SK-N-SH (cell line): ENCODE results near the gene GPAT2. TPM values are rescaled to one million over a fixed set of nuclear protein-coding genes. Genes with fewer than 3 reads are reported as not detected.

ENCODE experiments used
- CTCF ChIA-PET: fragments of 300-600, 350-600 bp; formaldehyde crosslinking; extraction: SDS; loops from one replicate; lab custom pipeline; 2021; lab: Yijun Ruan, JAX
- POLR2A ChIA-PET: fragments of 350-600 bp; sonication (Branson Sonifier 250); formaldehyde crosslinking; extraction: SDS; loops from one replicate; lab custom pipeline; 2020; ENCODE audit warnings: antibody characterized with exemption, inconsistent platforms; lab: Yijun Ruan, JAX
- DNase-seq: peaks from one replicate; pipeline ENCODE4 v3.0.0; 2012
- H2AFZ ChIP-seq: fragments of 200-600 bp; sonication (generic); 2 replicates; pipeline ENCODE4 v1.8.1; 2016; ENCODE audit warnings: antibody characterized with exemption, mild to moderate bottlenecking, low read depth
- H3F3A ChIP-seq: fragments of 200-600 bp; sonication (generic); replicated peaks from 2 replicates; pipeline ENCODE3; 2016; ENCODE audit warnings: antibody characterized with exemption, mild to moderate bottlenecking; ENCODE audit not compliant: insufficient read depth
- H3K27ac ChIP-seq, 2 experiments: fragments of 200-500 bp in 1 of 2; fragments of 200-600 bp in 1 of 2; sonication (Bioruptor generic) in 1 of 2; sonication (generic), shearing (Covaris generic) in 1 of 2; 2 replicates each; pipeline versions ENCODE4 v1.5.1 to v1.6.1; 2014 to 2016; ENCODE audit warnings: low read depth in 2 of 2, inconsistent platforms in 1 of 2, low read length in 1 of 2, mild to moderate bottlenecking in 1 of 2, mixed read lengths in 1 of 2
- H3K27me3 ChIP-seq: fragments of 200-600 bp; sonication (generic), shearing (Covaris generic); 2 replicates; pipeline ENCODE4 v1.6.1; 2016; ENCODE audit warnings: mixed run types; ENCODE audit not compliant: insufficient read depth
- H3K36me3 ChIP-seq, 2 experiments: fragments of 200-500 bp in 1 of 2; fragments of 200-600 bp in 1 of 2; sonication (Bioruptor generic) in 1 of 2; sonication (generic) in 1 of 2; replicated peaks in 1 of 2; 2 replicates each; pipeline versions ENCODE3 to v1.5.1; 2014 to 2016; ENCODE audit warnings: low read length in 1 of 2, mild to moderate bottlenecking in 1 of 2; ENCODE audit not compliant: insufficient read depth in 2 of 2, control insufficient read depth in 1 of 2
- H3K4me1 ChIP-seq, 2 experiments: fragments of 200-500 bp in 1 of 2; fragments of 200-600 bp in 1 of 2; sonication (Bioruptor generic) in 1 of 2; sonication (generic), shearing (Covaris generic) in 1 of 2; 2 replicates each; pipeline versions ENCODE4 v1.5.1 to v1.6.1; 2014 to 2016; ENCODE audit warnings: low read depth in 1 of 2, low read length in 1 of 2, mixed run types in 1 of 2; ENCODE audit not compliant: insufficient read depth in 2 of 2, control insufficient read depth in 1 of 2
- H3K4me2 ChIP-seq: fragments of 200-600 bp; sonication (generic), shearing (Covaris generic); 2 replicates; pipeline ENCODE4 v1.6.1; 2017; ENCODE audit warnings: mixed run types
- H3K4me3 ChIP-seq, 2 experiments: fragments of 200-500 bp in 1 of 2; fragments of 200-600 bp in 1 of 2; sonication (Bioruptor generic) in 1 of 2; sonication (generic), shearing (Covaris generic) in 1 of 2; 2 replicates each; pipeline versions ENCODE4 v1.5.1 to v1.8.1; 2014 to 2016; ENCODE audit warnings: low read depth in 2 of 2, inconsistent platforms in 1 of 2, low read length in 1 of 2, mild to moderate bottlenecking in 1 of 2, mixed read lengths in 1 of 2, moderate library complexity in 1 of 2
- H3K79me2 ChIP-seq: fragments of 200-600 bp; sonication (generic); 2 replicates; pipeline ENCODE4 v1.8.1; 2017; ENCODE audit warnings: mild to moderate bottlenecking; ENCODE audit not compliant: insufficient read depth
- H3K9ac ChIP-seq: fragments of 200-600 bp; sonication (generic); 2 replicates; pipeline ENCODE4 v1.6.1; 2017; ENCODE audit warnings: mixed run types
- H3K9me2 ChIP-seq: fragments of 200-600 bp; sonication (generic); 2 replicates; pipeline ENCODE4 v1.6.1; 2017; ENCODE audit warnings: mixed run types
- H3K9me3 ChIP-seq: fragments of 200-600 bp; sonication (generic); 2 replicates; pipeline ENCODE4 v1.6.1; 2017; ENCODE audit warnings: mixed run types, mild to moderate bottlenecking, moderate library complexity
- H4K20me1 ChIP-seq: fragments of 200-600 bp; sonication (generic); 2 replicates; pipeline ENCODE4 v1.6.1; 2017; ENCODE audit warnings: mild to moderate bottlenecking, mixed run types; ENCODE audit not compliant: insufficient read depth
- ELF1 ChIP-seq: IDR thresholded peaks from 2 replicates; pipeline ENCODE4 v1.4.0; 2012
- EP300 ChIP-seq, 2 experiments: IDR thresholded peaks; 2 replicates each; pipeline versions ENCODE4 v1.4.0 to v1.6.1; 2012; ENCODE audit warnings: borderline replicate concordance in 1 of 2, low read depth in 1 of 2, low read length in 1 of 2
- EZH2phosphoT487 ChIP-seq: fragments of 200-600 bp; sonication (generic); IDR thresholded peaks from 2 replicates; pipeline ENCODE4 v1.6.1; 2017; ENCODE audit warnings: low read depth, mixed run types, mild to moderate bottlenecking, antibody characterized with exemption, moderate library complexity, borderline replicate concordance
- FOXJ3 ChIP-seq: sonication (generic); formaldehyde crosslinking; IDR thresholded peaks from 2 replicates; pipeline ENCODE4 v1.5.1; 2020; ENCODE audit warnings: mild to moderate bottlenecking, missing genetic modification reagents
- FOXM1 ChIP-seq: IDR thresholded peaks from 2 replicates; pipeline ENCODE4 v1.4.0; 2012; ENCODE audit warnings: low read depth, mild to moderate bottlenecking
- GABPA ChIP-seq: IDR thresholded peaks from 2 replicates; pipeline ENCODE4 v1.4.0; 2012; ENCODE audit warnings: low read depth, mild to moderate bottlenecking
- GATA2 ChIP-seq: sonication (generic); formaldehyde crosslinking; IDR thresholded peaks from 2 replicates; pipeline ENCODE4 v1.5.0; 2020; ENCODE audit warnings: mild to moderate bottlenecking, missing genetic modification reagents
- IRF3 ChIP-seq: fragments of 150-350 bp; IDR thresholded peaks from 2 replicates; pipeline ENCODE4 v1.6.1; 2016; ENCODE audit warnings: mild to moderate bottlenecking, low read depth, low read length
- MEF2A ChIP-seq: IDR thresholded peaks from 2 replicates; pipeline ENCODE4 v1.4.0; 2012; ENCODE audit warnings: low read depth, borderline replicate concordance
- MXI1 ChIP-seq: IDR thresholded peaks from 2 replicates; pipeline ENCODE4 v1.6.1; 2012; ENCODE audit warnings: mild to moderate bottlenecking, low read depth, low read length, improper control_type of control experiment
- RAD21 ChIP-seq: IDR thresholded peaks from 2 replicates; pipeline ENCODE4 v1.6.1; 2012; ENCODE audit warnings: mild to moderate bottlenecking, low read length
- RFX5 ChIP-seq: IDR thresholded peaks from 2 replicates; pipeline ENCODE4 v1.6.1; 2012; ENCODE audit warnings: mild to moderate bottlenecking, improper control_type of control experiment, low read length
- RXRA ChIP-seq: IDR thresholded peaks from 2 replicates; pipeline ENCODE4 v1.4.0; 2012; ENCODE audit warnings: low read depth, mild to moderate bottlenecking, borderline replicate concordance
- SIN3A ChIP-seq: IDR thresholded peaks from 2 replicates; pipeline ENCODE4 v1.6.1; 2012; ENCODE audit warnings: low read depth, mild to moderate bottlenecking, low read length, moderate library complexity, borderline replicate concordance
- TCF12 ChIP-seq: IDR thresholded peaks from 2 replicates; pipeline ENCODE4 v1.4.0; 2012
- USF2 ChIP-seq: fragments of 150-350 bp; IDR thresholded peaks from 2 replicates; pipeline ENCODE4 v1.6.1; 2017; ENCODE audit warnings: antibody characterized with exemption, low read length, low read depth, borderline replicate concordance
- WGBS: methylation state at CpG from one replicate; pipeline ENCODE4 v1.1.6; 2017; ENCODE audit warnings: low lambda C conversion rate; 5-methylcytosine and 5-hydroxymethylcytosine counted together
- polyA plus RNA-seq, 3 experiments: library from polyadenylated mRNA; depleted of rRNA; stranded (reverse); fragments of >200 nt; gene quantifications; 2 replicates each; pipeline ENCODE4 v1.2.3, GENCODE V29; 2012
- TF ChIP-seq, protein P1 (sequence below): IDR thresholded peaks from 2 replicates; pipeline ENCODE4 v1.4.0; 2012; ENCODE audit warnings: low read depth
- TF ChIP-seq, protein P2 (sequence below): IDR thresholded peaks from 2 replicates; pipeline ENCODE4 v1.4.0; 2012; ENCODE audit warnings: low read depth, borderline replicate concordance
- TF ChIP-seq, protein P3 (sequence below): IDR thresholded peaks from 2 replicates; pipeline ENCODE4; 2012
- TF ChIP-seq, protein P4 (sequence below): IDR thresholded peaks from 2 replicates; pipeline ENCODE4 v1.4.0; 2012; ENCODE audit warnings: low read depth, borderline replicate concordance

Gene GPAT2
- polyA plus RNA-seq, 1 of the 3 experiments (the other 2 are of a cell fraction), result not detected

DNA sequence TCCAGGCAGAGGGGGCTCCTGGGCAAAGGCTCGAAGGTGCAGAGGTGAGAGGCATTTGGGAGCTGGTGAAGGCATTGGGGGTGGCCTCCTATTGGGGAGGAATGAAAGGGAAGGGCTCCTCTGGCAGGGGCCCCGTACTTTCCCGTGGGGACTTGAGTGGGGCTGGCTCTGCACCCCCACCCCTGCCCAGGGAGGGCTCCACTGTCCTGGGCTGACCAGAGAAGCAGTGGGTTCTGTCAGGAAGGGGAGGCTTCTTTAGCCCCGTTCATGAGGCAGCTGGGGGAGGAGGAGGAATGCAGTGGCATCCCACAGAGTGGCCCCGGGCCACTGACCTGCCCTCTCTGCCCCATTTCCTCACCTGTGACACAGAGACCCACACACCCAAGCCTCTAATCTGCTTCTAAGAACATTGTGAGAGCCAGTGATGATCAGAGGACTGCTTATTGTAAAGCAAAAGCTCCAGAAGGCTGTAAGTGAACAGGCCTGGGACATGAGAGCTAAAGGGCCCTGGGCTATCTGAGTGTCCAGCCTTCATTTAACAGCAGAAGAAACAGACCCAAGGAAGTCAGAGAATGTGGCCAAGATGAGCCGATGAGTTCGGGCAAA lies 38.6 kb upstream of the GPAT2 start:
- H3K36me3 ChIP-seq, result no peaks in the 10 kb centered on the region
- ChIA-PET POLR2A (no interaction called here), CTCF (interaction anchor here (1.0 to 1.3 kb wide), 3 partner anchors 9 to 43 kb away, joined by 3 to 4 read pairs (median 3); no protein-coding TSS in a partner anchor)
- no peak overlapping the region for H3K9ac ChIP-seq
- H3K4me3 ChIP-seq, result no peak overlapping the region
- no peaks in the 10 kb centered on the region for H3K9me2 ChIP-seq
- peaks cover 0 to 16% of the 10 kb centered on the region in 2 experiments; a peak in 1 of 4 replicates for H3K4me1 ChIP-seq
- H3K79me2 ChIP-seq, result no peaks in the 10 kb centered on the region
- no peak overlapping the region for H2AFZ ChIP-seq
- TF ChIP-seq IRF3, result no peak
- TF ChIP-seq EP300 (IDR thresholded peaks at IDR 0.05; ENCODE audit: borderline replicate concordance in 1 of 2, low read depth in 1 of 2, low read length in 1 of 2), result no peak
- no peak for TF ChIP-seq SIN3A
- TF ChIP-seq, protein P1, sequence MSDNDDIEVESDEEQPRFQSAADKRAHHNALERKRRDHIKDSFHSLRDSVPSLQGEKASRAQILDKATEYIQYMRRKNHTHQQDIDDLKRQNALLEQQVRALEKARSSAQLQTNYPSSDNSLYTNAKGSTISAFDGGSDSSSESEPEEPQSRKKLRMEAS, result no peak
- TF ChIP-seq RAD21, result no peak
- no peak for TF ChIP-seq USF2
- TF ChIP-seq, all 33 proteins: peak for 0
- Histone ChIP-seq H3F3A (no peaks in the 10 kb centered on the region), H4K20me1 (no peaks in the 10 kb centered on the region), H3K9me3 (no peaks in the 10 kb centered on the region), H3K27me3 (no peaks in the 10 kb centered on the region), H3K4me2 (no peak overlapping the region), H3K27ac (no peak overlapping the region)
- no peak for DNase-seq
- WGBS, result 63% methylated on average over 7 of the region's 7 CpGs

- Histone ChIP-seq H3K9me2 (no peaks in the 10 kb centered on the region), H3K4me1 (peaks cover 0 to 16% of the 10 kb centered on the region in 2 experiments; a peak in 1 of 4 replicates), H2AFZ (no peak overlapping the region), H3K27ac (peak overlapping the region in 1 of 2 experiments; percentile 65; a peak in 2 of 4 replicates), H3F3A (no peaks in the 10 kb centered on the region), H3K27me3 (no peaks in the 10 kb centered on the region), H3K36me3 (no peaks in the 10 kb centered on the region), H4K20me1 (no peaks in the 10 kb centered on the region), H3K4me3 (no peak overlapping the region), H3K9ac (no peak overlapping the region), H3K79me2 (no peaks in the 10 kb centered on the region), H3K9me3 (no peaks in the 10 kb centered on the region)
- POLR2A ChIA-PET, result no interaction called here
- CTCF ChIA-PET, result interaction anchor here (1.0 to 2.3 kb wide), 2 partner anchors 10 to 102 kb away, joined by 3 to 8 read pairs; no protein-coding TSS in a partner anchor
- WGBS, result 67% methylated on average over 8 of the region's 11 CpGs
- no peak for DNase-seq
- TF ChIP-seq RAD21 (no peak), RFX5 (no peak), TCF12 (no peak), RXRA (no peak), GATA2 (CRISPR knock-in tag) (no peak), EZH2phosphoT487 (no peak), FOXJ3 (CRISPR knock-in tag) (no peak), FOXM1 (no peak), GABPA (no peak), MXI1 (no peak), MEF2A (no peak), ELF1 (no peak)
- TF ChIP-seq, protein P2, sequence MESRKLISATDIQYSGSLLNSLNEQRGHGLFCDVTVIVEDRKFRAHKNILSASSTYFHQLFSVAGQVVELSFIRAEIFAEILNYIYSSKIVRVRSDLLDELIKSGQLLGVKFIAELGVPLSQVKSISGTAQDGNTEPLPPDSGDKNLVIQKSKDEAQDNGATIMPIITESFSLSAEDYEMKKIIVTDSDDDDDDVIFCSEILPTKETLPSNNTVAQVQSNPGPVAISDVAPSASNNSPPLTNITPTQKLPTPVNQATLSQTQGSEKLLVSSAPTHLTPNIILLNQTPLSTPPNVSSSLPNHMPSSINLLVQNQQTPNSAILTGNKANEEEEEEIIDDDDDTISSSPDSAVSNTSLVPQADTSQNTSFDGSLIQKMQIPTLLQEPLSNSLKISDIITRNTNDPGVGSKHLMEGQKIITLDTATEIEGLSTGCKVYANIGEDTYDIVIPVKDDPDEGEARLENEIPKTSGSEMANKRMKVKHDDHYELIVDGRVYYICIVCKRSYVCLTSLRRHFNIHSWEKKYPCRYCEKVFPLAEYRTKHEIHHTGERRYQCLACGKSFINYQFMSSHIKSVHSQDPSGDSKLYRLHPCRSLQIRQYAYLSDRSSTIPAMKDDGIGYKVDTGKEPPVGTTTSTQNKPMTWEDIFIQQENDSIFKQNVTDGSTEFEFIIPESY, result no peak
- TF ChIP-seq, protein P3, sequence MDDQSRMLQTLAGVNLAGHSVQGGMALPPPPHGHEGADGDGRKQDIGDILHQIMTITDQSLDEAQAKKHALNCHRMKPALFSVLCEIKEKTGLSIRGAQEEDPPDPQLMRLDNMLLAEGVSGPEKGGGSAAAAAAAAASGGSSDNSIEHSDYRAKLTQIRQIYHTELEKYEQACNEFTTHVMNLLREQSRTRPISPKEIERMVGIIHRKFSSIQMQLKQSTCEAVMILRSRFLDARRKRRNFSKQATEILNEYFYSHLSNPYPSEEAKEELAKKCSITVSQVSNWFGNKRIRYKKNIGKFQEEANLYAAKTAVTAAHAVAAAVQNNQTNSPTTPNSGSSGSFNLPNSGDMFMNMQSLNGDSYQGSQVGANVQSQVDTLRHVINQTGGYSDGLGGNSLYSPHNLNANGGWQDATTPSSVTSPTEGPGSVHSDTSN, result no peak
- TF ChIP-seq, protein P1, result no peak
- TF ChIP-seq, protein P4, sequence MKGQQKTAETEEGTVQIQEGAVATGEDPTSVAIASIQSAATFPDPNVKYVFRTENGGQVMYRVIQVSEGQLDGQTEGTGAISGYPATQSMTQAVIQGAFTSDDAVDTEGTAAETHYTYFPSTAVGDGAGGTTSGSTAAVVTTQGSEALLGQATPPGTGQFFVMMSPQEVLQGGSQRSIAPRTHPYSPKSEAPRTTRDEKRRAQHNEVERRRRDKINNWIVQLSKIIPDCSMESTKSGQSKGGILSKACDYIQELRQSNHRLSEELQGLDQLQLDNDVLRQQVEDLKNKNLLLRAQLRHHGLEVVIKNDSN, result no peak
- TF ChIP-seq, all 33 proteins: peak for 0
- no peak overlapping the region for H3K4me2 ChIP-seq
Observed at GRCh38 chr2:96072746-96073145, 38.0 kb upstream of the GPAT2 start.
